ENCODE measurements around the gene LMLN.

LMLN gene

GRCh38 chr3:197983076-197983475 is 23.1 kb downstream of the LMLN start:
- TF ChIP-seq PPARA (CRISPR knock-in tag; IDR thresholded peaks at IDR 0.05; ENCODE audit: borderline replicate concordance) (no peak), TCF4 (CRISPR knock-in tag; IDR thresholded peaks at IDR 0.05; ENCODE audit: borderline replicate concordance) (no peak), TOX (CRISPR knock-in tag; IDR thresholded peaks at IDR 0.05; ENCODE audit: borderline replicate concordance) (no peak), CSRNP3 (CRISPR knock-in tag; IDR thresholded peaks at IDR 0.05) (no peak), RARB (CRISPR knock-in tag; IDR thresholded peaks at IDR 0.05) (no peak), OSR1 (CRISPR knock-in tag; IDR thresholded peaks at IDR 0.05) (no peak), GLIS3 (CRISPR knock-in tag; IDR thresholded peaks at IDR 0.05) (no peak), BACH2 (CRISPR knock-in tag; IDR thresholded peaks at IDR 0.05; ENCODE audit: borderline replicate concordance) (no peak), ZNF565 (CRISPR knock-in tag; conservative IDR thresholded peaks at IDR 0.05; ENCODE audit: low read depth) (no peak), PATZ1 (CRISPR knock-in tag; IDR thresholded peaks at IDR 0.05; ENCODE audit: borderline replicate concordance) (no peak), POU6F1 (CRISPR knock-in tag; IDR thresholded peaks at IDR 0.05; ENCODE audit: borderline replicate concordance, low read depth) (no peak), ARNTL (CRISPR knock-in tag; IDR thresholded peaks at IDR 0.05; ENCODE audit: borderline replicate concordance, low read depth) (no peak), CSDC2 (CRISPR knock-in tag; IDR thresholded peaks at IDR 0.05) (no peak), ZFP30 (CRISPR knock-in tag; IDR thresholded peaks at IDR 0.05) (no peak), ISL1 (CRISPR knock-in tag; IDR thresholded peaks at IDR 0.05) (no peak), ZC3H10 (CRISPR knock-in tag; IDR thresholded peaks at IDR 0.05) (no peak), SNAI2 (CRISPR knock-in tag; IDR thresholded peaks at IDR 0.05) (no peak), ZNF8 (CRISPR knock-in tag; IDR thresholded peaks at IDR 0.05) (no peak)
- no peak for ATAC-seq

GRCh38 chr3:197989651-197990050 is 29.6 kb downstream of the LMLN start:
- no peak for ATAC-seq
- no peak for TF ChIP-seq OSR1 (CRISPR knock-in tag; IDR thresholded peaks at IDR 0.05)

GRCh38 chr3:197994736-197995135 is 34.7 kb downstream of the LMLN start:
- ATAC-seq = no peak
- no peak for TF ChIP-seq SNAI2 (CRISPR knock-in tag; IDR thresholded peaks at IDR 0.05)
- TF ChIP-seq TOX (CRISPR knock-in tag; IDR thresholded peaks at IDR 0.05; ENCODE audit: borderline replicate concordance) = no peak
- no peak for TF ChIP-seq RARB (CRISPR knock-in tag; IDR thresholded peaks at IDR 0.05)
- TF ChIP-seq BACH2 (CRISPR knock-in tag; IDR thresholded peaks at IDR 0.05; ENCODE audit: borderline replicate concordance) = no peak
- TF ChIP-seq POU6F1 (CRISPR knock-in tag; IDR thresholded peaks at IDR 0.05; ENCODE audit: borderline replicate concordance, low read depth) = no peak
- no peak for TF ChIP-seq ARNTL (CRISPR knock-in tag; IDR thresholded peaks at IDR 0.05; ENCODE audit: borderline replicate concordance, low read depth)
- TF ChIP-seq CSRNP3 (CRISPR knock-in tag; IDR thresholded peaks at IDR 0.05) = no peak
- TF ChIP-seq PPARA (CRISPR knock-in tag; IDR thresholded peaks at IDR 0.05; ENCODE audit: borderline replicate concordance) = no peak
- TF ChIP-seq ZNF565 (CRISPR knock-in tag; conservative IDR thresholded peaks at IDR 0.05; ENCODE audit: low read depth) = no peak
- TF ChIP-seq ISL1 (CRISPR knock-in tag; IDR thresholded peaks at IDR 0.05) = no peak
- no peak for TF ChIP-seq ZC3H10 (CRISPR knock-in tag; IDR thresholded peaks at IDR 0.05)
- TF ChIP-seq GLIS3 (CRISPR knock-in tag; IDR thresholded peaks at IDR 0.05) = no peak
- TF ChIP-seq ZNF8 (CRISPR knock-in tag; IDR thresholded peaks at IDR 0.05) = no peak
- TF ChIP-seq ZNF70 (CRISPR knock-in tag; IDR thresholded peaks at IDR 0.05) = no peak
- TF ChIP-seq CSDC2 (CRISPR knock-in tag; IDR thresholded peaks at IDR 0.05) = no peak
- no peak for TF ChIP-seq TSHZ2 (CRISPR knock-in tag; IDR thresholded peaks at IDR 0.05)
